Gastrocnemius medialis (tissue), 4 donors: Measurements from ENCODE around the gene ANXA11.

ENCODE experiments used
- CTCF ChIP-seq, 5 experiments: fragments of 450-650 bp in 3 of 5; fragments of 200-600 bp in 2 of 5; sonication (generic) in 2 of 5; IDR thresholded peaks in 4 of 5; conservative IDR thresholded peaks in 1 of 5; 1 replicate in 4 of 5; 2 replicates in 1 of 5; pipeline ENCODE4 v1.5.1; 2016 to 2019; ENCODE audit warnings: antibody characterized with exemption in 5 of 5, mild to moderate bottlenecking in 3 of 5, moderate library complexity in 3 of 5
- POLR2A ChIP-seq, 2 donors: fragments of 450-650 bp; IDR thresholded peaks; one replicate each; pipeline ENCODE4 v1.6.1; 2017; ENCODE audit warnings: antibody characterized with exemption in 2 of 2, mild to moderate bottlenecking in 2 of 2, moderate library complexity in 2 of 2

- TF ChIP-seq POLR2A (IDR thresholded peaks at IDR 0.05) (no peak), CTCF (IDR thresholded peaks at IDR 0.05 in 4 of 5, conservative IDR thresholded peaks at IDR 0.05 in 1 of 5) (no peak)
Observed at GRCh38 chr10:80122746-80123145, 82.6 kb downstream of the ANXA11 start.
